Measurements from ENCODE around the gene SKIDA1. TPM values are rescaled to one million over a fixed set of nuclear protein-coding genes. Genes with fewer than 3 reads are reported as not detected.

SKIDA1 gene
- total and polyA plus RNA-seq, 2 donors from 2014 or later: 0.71 to 2.9 TPM

DNA sequence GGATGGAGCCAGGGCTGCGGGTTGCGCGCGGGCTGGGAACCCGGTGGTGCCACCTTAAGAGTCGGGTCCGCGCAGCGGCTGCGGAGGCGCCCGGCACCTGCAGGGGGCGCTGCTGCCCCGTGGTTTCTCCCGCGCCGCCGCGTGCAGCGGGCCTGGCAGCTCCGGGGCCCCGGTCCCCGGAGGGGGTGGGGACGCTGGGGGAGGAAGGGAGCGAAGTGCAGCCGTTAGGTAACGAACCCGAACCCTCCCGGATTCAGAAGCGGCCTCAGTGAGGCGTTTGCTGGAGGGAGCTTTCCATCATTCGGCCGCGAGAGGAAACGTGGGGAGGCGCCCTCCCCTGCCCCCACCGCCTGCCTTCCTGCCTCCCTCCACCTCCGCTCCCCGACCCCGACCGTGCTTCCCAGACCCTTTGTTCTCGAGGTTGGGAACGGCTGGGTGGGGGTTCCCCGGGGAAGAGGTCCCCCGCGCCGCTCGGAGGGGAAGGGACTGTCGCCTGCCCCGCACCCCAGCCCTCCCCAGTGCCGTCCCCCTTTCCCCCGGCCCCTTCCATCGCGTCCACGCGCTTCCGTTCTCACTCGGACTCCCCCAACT, 29.6 kb downstream of the SKIDA1 start:
- Histone ChIP-seq H3K4me1 (ENCODE audit: control insufficient read depth in 2 of 3, insufficient read depth in 2 of 3, low read depth in 1 of 3, low read length in 3 of 3) (peaks cover 0 to 4% (median 2%) of the 10 kb centered on the region in 3 donors), H3K27me3 (ENCODE audit: control insufficient read depth, insufficient read depth, low read length) (no peaks in the 10 kb centered on the region), H3K4me3 (ENCODE audit: low read length in 3 of 3) (peak overlapping the region; percentile 72 to 92 (median 90)), H3K9ac (ENCODE audit: low read length in 3 of 3) (peak overlapping the region; percentile 10 to 60 (median 60)), H3K9me3 (ENCODE audit: control insufficient read depth in 2 of 3, insufficient read depth in 1 of 3, low read length in 3 of 3) (no peaks in the 10 kb centered on the region), H3K27ac (ENCODE audit: low read depth in 2 of 2, low read length in 2 of 2) (peak overlapping the region; percentile 51 to 69), H3K36me3 (ENCODE audit: control insufficient read depth in 2 of 3, insufficient read depth in 3 of 3, low read length in 3 of 3) (no peaks in the 10 kb centered on the region)
- intact Hi-C loops (cut with DNase I): no loop called here
- TF ChIP-seq, protein P1, sequence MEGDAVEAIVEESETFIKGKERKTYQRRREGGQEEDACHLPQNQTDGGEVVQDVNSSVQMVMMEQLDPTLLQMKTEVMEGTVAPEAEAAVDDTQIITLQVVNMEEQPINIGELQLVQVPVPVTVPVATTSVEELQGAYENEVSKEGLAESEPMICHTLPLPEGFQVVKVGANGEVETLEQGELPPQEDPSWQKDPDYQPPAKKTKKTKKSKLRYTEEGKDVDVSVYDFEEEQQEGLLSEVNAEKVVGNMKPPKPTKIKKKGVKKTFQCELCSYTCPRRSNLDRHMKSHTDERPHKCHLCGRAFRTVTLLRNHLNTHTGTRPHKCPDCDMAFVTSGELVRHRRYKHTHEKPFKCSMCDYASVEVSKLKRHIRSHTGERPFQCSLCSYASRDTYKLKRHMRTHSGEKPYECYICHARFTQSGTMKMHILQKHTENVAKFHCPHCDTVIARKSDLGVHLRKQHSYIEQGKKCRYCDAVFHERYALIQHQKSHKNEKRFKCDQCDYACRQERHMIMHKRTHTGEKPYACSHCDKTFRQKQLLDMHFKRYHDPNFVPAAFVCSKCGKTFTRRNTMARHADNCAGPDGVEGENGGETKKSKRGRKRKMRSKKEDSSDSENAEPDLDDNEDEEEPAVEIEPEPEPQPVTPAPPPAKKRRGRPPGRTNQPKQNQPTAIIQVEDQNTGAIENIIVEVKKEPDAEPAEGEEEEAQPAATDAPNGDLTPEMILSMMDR (IDR thresholded peaks at IDR 0.05; ENCODE audit: borderline replicate concordance, extremely low read depth, insufficient read depth): peak; percentile 96
- FAIRE-seq (no peak), DNase-seq (peak; percentile 94 to 98 (median 98))

DNA sequence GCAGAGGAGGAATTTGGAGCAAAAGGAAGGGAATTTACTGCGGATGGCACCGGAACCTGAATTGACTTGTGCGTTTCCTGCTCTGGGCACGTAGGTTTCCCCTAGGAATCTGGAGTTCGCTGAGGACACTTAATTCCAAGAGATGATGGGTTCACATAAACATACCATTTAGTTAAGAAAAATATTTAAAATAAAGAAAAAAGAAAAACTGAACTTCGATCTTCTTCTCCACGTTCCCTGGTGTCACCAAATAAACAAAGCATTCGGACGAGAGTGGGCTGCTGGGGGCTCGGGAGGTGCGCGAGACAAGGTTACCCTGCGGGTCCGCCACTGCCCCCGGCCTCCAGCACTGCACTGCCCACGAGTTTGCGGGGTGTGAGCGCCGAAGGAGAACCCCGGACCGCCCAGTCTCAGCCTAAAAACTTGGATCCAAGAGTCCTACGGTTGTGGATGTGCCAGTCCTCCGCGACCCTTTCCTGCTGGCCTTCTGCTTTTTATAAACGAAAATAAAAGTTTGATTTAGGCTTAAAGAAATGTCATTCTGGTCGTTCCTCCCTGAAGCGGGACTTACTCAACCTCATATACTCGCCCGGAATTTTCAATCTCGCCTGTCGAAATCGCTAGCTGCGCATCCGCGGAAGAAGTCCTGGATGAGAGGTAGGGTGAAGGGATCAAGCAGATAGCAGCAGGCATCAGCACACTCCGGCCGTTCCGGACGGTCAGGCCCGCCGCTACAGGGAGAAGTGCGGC, 30.3 kb downstream of the SKIDA1 start:
- H3K4me1 ChIP-seq (ENCODE audit: control insufficient read depth in 2 of 3, insufficient read depth in 2 of 3, low read depth in 1 of 3, low read length in 3 of 3): peaks cover 0 to 4% (median 2%) of the 10 kb centered on the region in 3 donors
- no peaks in the 10 kb centered on the region for H3K9me3 ChIP-seq (ENCODE audit: control insufficient read depth in 2 of 3, insufficient read depth in 1 of 3, low read length in 3 of 3)
- FAIRE-seq (no peak), DNase-seq (peak in 2 of 5 donors; percentile 76 to 79)
- intact Hi-C loops (cut with DNase I): no loop called here
- H3K4me3 ChIP-seq (ENCODE audit: low read length in 3 of 3): peak overlapping the region; percentile 72 to 92 (median 90)
- TF ChIP-seq, protein P1 (IDR thresholded peaks at IDR 0.05; ENCODE audit: borderline replicate concordance, extremely low read depth, insufficient read depth): no peak
- H3K9ac ChIP-seq (ENCODE audit: low read length in 3 of 3): peak overlapping the region; percentile 59 to 68 (median 60)
- H3K27ac ChIP-seq (ENCODE audit: low read depth in 2 of 2, low read length in 2 of 2): peak overlapping the region; percentile 7 to 54
- H3K36me3 ChIP-seq (ENCODE audit: control insufficient read depth in 2 of 3, insufficient read depth in 3 of 3, low read length in 3 of 3): no peaks in the 10 kb centered on the region
- H3K27me3 ChIP-seq (ENCODE audit: control insufficient read depth, insufficient read depth, low read length): no peaks in the 10 kb centered on the region

DNA sequence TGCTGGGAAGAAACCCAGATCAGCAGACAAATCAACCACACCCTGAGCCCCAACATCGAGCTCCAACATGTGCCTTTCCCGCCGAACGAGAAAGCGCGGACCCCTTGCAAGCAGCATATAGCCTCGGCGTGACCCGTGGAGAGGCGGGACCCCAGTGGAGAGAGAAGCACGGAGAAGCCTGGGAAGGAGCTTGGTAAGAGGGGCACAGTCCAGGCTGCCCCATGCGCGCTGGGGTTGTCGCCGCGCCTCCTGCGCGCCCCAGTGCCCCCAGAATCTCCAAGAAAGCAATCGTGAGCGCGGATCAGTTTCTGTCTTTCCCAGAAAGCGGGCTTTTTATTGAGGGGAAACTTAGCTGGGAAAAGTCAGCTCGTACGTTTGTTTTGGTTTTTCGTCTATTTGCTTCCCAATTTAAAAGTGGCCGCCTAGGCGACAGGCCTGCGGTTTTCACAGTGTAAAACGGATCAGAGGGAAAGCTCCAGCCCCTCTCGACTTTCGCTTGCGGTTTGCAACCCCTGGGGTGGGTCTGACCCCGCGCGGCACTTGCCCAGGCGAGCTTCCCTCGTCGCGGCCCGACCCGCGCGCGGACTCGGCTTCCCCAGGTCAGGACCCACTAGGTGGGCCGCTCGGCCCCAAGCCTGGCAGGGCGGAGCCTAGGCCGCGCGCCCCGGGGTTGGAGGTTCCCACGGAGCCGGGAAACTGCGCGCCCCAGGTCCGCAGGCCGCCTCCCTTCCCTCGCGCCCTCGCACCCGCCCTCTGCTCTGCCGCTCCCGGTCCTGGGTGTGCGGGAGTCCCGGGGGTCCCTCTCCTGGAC, 31.1 kb downstream of the SKIDA1 start:
- no peaks in the 10 kb centered on the region for H3K27me3 ChIP-seq (ENCODE audit: control insufficient read depth, insufficient read depth, low read length)
- peak; percentile 51 to 81 (median 75) for DNase-seq
- H3K27ac ChIP-seq (ENCODE audit: low read depth in 2 of 2, low read length in 2 of 2): peak overlapping the region; percentile 7 to 54
- TF ChIP-seq, protein P1 (IDR thresholded peaks at IDR 0.05; ENCODE audit: borderline replicate concordance, extremely low read depth, insufficient read depth): no peak
- peak overlapping the region; percentile 11 to 68 (median 60) for H3K9ac ChIP-seq (ENCODE audit: low read length in 3 of 3)
- H3K9me3 ChIP-seq (ENCODE audit: control insufficient read depth in 2 of 3, insufficient read depth in 1 of 3, low read length in 3 of 3): no peaks in the 10 kb centered on the region
- H3K36me3 ChIP-seq (ENCODE audit: control insufficient read depth in 2 of 3, insufficient read depth in 3 of 3, low read length in 3 of 3): no peaks in the 10 kb centered on the region
- peaks cover 0 to 4% (median 2%) of the 10 kb centered on the region in 3 donors for H3K4me1 ChIP-seq (ENCODE audit: control insufficient read depth in 2 of 3, insufficient read depth in 2 of 3, low read depth in 1 of 3, low read length in 3 of 3)
- intact Hi-C loops (cut with DNase I): no loop called here
- FAIRE-seq: no peak
- H3K4me3 ChIP-seq (ENCODE audit: low read length in 3 of 3): peak overlapping the region; percentile 72 to 92 (median 90)

Data from kidney (tissue), 14 donors.